ENCODE data around the gene DDX28. TPM values are rescaled to one million over a fixed set of nuclear protein-coding genes. Genes with fewer than 3 reads are reported as not detected.
"Not testable (repeated sequence)": the region's sequence is repeated elsewhere in the genome, so short reads cannot be mapped to it uniquely, and the experiment has no call there.

DDX28 gene
- total RNA-seq, 1 experiment from 2014 or later = 18.0 TPM

DNA sequence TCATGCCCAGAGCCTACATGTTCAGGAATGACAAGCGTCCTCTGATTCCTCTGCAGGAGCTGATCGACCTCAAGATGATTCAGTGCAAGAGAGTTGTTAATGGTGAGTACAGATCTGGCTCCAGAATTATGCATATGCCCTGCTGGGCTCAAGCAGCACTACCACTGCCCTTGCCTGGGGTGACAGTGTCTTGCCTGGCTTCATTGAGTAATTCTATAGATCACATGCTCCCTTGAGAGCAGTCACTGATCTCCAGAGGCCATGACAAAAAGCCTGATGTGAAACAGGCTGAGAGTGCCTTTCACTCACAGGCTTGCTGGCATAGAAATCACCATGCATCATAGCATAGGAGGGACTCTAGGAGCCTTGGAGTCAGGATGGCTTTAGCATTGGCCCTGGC, 26.4 kb upstream of the DDX28 start:
- H3K4me3 ChIP-seq = no peak overlapping the region
- H3K9me3 ChIP-seq = no peaks in the 10 kb centered on the region
- no peak for DNase-seq
- no peaks in the 10 kb centered on the region for H3K27me3 ChIP-seq
- peaks cover 2% of the 10 kb centered on the region for H3K36me3 ChIP-seq

DNA sequence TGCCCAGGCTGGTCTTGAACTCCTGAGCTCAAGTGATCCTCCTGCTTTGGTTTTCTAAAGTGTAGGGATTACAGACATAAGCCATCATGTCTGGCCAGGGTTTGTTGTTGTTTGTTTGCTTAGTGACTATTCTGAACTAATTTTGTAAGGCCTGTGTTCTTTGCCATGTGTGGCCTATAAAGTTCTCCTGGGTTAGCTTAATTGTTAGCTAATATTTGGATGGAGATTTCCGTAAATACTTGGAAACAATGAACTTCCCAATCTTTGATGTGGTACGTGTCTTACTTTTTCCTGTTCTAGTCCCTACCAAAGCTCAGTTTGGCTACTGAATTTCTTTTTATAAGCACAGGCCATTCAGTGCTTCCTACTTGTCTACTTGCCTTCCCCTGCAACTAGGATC, 25.0 kb upstream of the DDX28 start:
- no peaks in the 10 kb centered on the region; the same call in 1 of the 2 replicates for H3K36me3 ChIP-seq
- no peak for DNase-seq
- no peaks in the 10 kb centered on the region for H3K9me3 ChIP-seq
- H3K4me3 ChIP-seq = no peak overlapping the region
- no peaks in the 10 kb centered on the region for H3K27me3 ChIP-seq

DNA sequence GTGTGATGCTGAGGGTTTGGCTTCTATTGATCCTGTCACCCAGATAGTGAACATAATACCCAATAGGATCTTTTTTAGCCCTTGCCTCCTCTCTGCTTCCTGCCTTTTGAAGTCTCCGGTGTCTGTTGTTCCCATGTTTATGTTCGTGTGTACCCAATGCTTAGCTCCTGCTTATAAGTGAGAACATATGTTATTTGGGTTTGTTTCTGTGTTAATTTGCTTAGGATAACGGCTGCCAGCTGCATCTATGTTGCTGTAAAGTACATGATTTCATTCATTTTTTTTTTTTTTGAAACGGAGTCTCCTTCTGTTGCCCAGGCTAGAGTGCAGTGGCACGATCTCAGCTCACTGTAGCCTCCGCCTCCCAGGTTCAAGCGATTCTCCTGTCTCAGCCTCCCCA, 23.1 kb upstream of the DDX28 start:
- Histone ChIP-seq H3K36me3 (peaks cover under 1% of the 10 kb centered on the region), H3K27me3 (no peaks in the 10 kb centered on the region), H3K9me3 (no peaks in the 10 kb centered on the region), H3K4me3 (no peak overlapping the region)
- DNase-seq = no peak

DNA sequence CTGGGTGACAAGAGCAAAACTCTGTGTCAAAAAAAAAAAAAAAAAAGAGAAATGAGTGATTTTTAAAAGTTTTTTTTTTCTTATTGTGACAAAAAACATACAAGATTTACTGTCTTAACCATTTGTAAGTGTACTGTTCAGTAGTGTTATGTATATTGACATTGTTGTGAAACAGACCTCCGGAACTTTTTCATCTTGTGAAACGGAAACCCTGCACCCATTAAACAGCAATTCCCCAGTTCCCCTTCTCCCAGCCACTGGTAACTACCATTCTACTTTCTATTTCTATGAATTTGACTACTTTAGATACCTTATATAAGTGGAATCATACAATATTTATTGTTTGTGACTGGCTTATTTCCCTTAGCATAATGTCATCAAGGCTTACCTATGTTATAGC, 18.8 kb upstream of the DDX28 start:
- no peaks in the 10 kb centered on the region for H3K27me3 ChIP-seq
- DNase-seq = no peak
- H3K9me3 ChIP-seq = no peaks in the 10 kb centered on the region
- H3K36me3 ChIP-seq = peaks cover 7% of the 10 kb centered on the region
- no peak overlapping the region for H3K4me3 ChIP-seq

DNA sequence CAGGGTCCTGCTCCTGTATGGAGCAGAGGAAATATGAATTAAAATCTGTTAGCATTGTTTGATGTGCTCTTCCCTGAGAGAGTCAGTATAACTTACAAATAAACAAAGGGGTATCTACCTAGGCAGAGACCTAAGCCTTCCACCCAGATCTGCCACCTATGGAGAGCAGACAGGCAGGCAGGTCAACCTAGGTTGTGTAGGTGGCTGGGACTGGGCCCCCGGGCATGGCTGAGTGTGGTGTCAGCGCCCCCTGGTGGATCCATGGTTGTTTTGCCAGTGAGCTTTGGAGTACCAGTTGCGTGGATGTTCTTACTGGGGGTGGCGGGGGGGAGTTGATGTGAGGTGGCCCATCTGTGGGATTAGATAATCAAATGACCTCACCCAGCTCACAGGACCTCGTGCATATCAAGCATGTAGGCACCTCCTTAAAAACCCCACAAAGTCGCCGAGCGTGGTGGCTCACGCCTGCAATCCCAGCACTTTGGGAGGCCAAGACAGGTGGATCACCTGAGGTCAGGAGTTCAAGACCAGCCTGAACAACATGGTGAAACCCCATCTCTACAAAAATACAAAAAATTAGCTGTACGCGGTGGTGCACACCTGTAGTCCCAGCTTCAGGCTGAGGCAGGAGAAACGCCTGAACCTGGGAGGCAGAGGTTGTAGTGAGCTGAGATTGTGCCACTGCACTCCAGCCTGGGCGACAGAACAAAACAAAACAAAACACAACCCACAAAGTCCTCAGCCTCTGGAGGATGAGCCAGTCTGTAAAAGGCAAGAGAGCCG, 17.7 kb upstream of the DDX28 start:
- Histone ChIP-seq H3K4me3 (no peak overlapping the region), H3K27me3 (no peaks in the 10 kb centered on the region), H3K36me3 (peaks cover 7% of the 10 kb centered on the region), H3K9me3 (no peaks in the 10 kb centered on the region)
- DNase-seq = peak; percentile 41

DNA sequence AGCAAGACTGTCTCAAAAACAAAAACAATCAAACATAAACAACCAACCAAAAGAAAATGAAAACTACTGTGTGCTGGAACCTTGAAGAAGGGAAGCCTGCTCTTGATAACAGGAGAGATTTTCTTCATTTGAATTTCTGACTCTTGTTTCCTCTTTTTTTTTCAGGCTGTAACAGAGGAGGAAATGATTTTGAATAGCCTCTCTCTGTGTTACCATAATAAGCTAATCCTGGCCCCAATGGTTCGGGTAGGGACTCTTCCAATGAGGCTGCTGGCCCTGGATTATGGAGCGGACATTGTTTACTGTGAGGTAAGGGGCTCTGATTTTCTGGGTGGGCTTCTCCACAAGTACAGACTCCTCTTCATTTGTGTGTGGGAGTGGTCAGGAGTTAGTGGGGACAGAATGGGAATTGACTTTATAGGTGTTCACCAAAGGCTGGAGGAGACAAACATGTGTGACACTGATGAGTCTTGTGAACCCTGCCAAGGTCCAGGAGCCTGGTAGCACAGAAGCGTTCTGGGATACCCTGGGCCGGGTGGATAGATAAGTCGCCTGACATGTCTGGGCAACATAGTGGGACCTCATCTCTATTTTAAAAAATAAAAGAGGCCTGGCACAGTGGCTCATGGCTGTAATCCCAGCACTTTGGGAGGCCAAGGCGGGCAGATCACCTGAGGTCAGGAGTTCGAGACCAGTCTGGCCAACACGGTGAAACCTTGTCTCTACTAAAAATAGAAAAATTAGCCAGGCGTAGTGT, 15.0 kb upstream of the DDX28 start:
- Histone ChIP-seq H3K9me3 (no peaks in the 10 kb centered on the region), H3K4me3 (no peak overlapping the region), H3K36me3 (peaks cover 7% of the 10 kb centered on the region), H3K27me3 (no peaks in the 10 kb centered on the region)
- no peak for DNase-seq

DNA sequence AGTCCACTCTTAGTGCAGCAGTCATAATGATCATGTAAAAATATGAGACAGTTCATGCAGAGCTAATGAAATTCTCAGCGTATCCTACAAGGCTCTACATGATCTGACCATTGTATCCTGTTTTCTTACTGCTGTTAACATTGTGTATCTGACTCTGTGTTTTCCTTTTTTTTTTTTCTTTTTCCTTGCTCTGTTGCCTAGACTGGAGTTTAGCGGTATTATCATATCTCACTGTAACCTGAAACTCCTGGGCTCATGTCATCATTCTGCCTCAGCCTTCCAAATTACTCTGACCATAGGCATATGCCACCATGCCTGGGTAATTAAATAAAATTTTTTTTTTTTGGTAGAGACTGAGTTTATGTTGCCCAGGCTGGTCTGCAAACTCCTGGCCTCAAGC, 12.2 kb upstream of the DDX28 start:
- peaks cover 1% of the 10 kb centered on the region; the same call in 1 of the 2 replicates for H3K36me3 ChIP-seq
- H3K4me3 ChIP-seq = no peak overlapping the region
- H3K9me3 ChIP-seq = no peaks in the 10 kb centered on the region
- H3K27me3 ChIP-seq = no peaks in the 10 kb centered on the region
- DNase-seq = no peak

DNA sequence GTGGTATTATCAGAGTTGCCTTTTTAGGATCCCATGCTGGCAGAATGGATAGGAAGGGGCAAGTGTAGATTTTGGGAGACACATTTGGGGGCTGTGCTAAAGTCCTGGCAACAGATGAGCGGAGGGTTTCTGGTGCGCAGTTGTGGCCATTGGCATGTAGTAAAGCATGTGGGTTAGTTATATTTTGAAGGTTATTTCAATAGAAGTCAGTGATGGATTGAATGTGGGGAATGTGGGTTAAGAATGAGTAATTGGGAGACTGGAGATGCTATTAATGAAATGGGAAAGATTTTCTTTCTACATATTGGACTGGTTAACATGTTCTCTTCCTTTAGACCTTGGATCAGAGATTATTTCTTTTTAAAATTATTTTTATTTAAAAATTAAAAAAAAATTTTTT, 10.1 kb upstream of the DDX28 start:
- Histone ChIP-seq H3K9me3 (no peaks in the 10 kb centered on the region), H3K4me3 (no peak overlapping the region)
- DNase-seq = no peak

DNA sequence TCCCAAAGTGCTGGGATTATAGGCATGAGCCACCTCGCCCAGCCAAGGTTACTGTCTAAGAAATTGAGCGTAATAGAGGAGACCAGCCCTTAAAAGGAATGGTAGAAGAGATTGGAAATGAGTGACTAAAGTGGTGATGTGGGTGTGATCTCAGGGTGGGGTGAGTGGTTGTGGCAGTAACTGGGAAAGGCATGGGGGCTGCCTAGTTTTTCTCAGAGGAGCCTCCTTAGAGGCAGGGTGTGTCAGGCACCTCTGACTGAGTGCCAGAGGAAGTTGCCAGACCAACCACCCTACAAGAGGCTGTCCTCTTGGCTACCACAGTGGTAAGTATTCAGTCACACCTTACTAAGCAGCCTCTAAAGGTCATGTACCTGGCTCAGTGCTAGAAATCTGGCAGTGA, 8.9 kb upstream of the DDX28 start:
- Histone ChIP-seq H3K36me3 (no peaks in the 10 kb centered on the region), H3K4me3 (no peak overlapping the region), H3K27me3 (no peaks in the 10 kb centered on the region), H3K9me3 (no peaks in the 10 kb centered on the region)
- peak; percentile 31 for DNase-seq

More for the DNA sequence above, 10.1 kb upstream of the DDX28 start:
- no peaks in the 10 kb centered on the region for H3K27me3 ChIP-seq
- no peaks in the 10 kb centered on the region for H3K36me3 ChIP-seq

DNA sequence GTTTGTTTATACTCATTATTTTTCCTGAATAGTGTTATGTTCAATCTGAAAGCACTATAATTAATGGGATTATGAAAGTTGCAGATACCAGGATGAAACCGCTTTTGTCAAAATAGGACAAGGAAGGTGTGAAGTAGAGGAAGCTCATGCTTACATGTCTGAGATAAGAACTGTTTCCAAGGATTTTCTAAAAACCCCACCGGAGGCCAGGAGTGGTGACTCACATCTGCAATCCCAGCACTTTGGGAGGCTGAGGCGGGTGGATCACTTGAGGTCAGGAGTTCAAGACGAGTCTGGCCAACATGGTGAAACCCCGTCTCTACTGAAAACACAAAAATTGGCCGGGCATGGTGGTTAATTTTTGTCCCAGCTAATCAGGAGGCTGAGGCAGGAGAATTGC, 7.1 kb upstream of the DDX28 start:
- not testable (repeated sequence) for H3K9me3 ChIP-seq, H3K36me3 ChIP-seq, H3K4me3 ChIP-seq, H3K27me3 ChIP-seq
- DNase-seq = peak; percentile 37

DNA sequence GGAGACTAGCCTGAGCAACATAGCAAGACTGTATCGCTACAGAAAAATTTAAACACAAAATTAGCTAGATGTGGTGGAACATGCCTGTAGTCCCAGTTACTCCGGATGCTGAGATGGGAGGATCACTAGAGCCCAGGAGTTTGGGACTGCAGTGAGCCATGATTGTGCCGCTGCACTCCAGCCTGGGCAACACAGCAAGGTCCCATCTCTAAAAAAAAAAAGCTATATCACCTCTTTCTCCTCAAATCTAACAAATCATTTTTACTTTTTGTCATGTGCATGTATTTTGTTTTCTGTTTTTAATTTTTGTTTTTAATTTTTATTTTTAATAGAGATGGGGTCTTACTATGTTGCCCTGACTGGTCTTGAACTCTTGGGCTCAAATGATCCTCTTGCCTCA, 6.0 kb upstream of the DDX28 start:
- Histone ChIP-seq H3K9me3 (no peaks in the 10 kb centered on the region), H3K27me3 (no peaks in the 10 kb centered on the region), H3K36me3 (no peaks in the 10 kb centered on the region), H3K4me3 (no peak overlapping the region)
- DNase-seq = no peak

DNA sequence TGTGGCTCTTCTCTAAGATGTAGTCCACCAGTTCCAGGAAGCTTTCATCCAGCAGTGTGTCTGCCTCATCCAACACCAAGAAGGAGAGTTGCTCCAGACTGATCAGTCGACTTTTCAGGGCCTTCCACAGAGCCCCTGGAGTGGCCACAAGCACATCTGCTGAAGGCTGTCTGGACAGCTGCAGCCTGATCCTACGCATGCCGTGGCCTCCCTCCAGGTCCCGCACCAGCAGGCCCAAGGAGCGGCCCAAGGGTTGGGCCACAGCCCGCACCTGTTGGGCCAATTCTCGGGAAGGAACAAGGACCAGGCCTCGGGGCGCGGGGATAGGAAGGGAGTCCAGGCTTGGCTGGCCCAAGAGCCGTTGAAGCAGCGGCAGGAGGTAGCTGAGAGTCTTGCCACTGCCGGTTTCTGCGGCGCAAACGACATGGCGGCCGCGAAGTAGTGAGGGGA, 729 bp downstream of the DDX28 start:
- H3K4me3 ChIP-seq = peak overlapping the region; percentile 91
- H3K27me3 ChIP-seq = no peaks in the 10 kb centered on the region
- peaks cover 3% of the 10 kb centered on the region; the same call in 1 of the 2 replicates for H3K36me3 ChIP-seq
- no peak for DNase-seq
- no peaks in the 10 kb centered on the region for H3K9me3 ChIP-seq

DNA sequence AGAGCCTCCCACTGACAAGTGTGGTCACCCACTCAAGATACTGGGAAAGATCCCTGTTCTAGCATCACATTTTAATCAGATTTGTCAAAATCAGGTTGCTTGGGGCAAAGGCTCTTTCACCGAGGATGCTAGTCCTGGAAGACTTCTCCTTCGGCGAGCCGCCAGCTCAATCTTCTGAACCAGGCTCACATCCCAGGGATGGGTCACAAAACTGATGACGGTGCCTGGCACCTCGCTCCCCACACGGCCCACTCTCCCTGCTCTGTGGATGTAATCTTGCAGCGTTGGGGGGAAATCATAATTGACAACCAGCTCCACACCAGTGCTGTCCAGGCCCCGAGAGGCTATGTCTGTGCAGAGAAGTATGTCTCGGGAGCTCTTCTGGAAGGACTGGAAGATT, 1.5 kb downstream of the DDX28 start:
- Histone ChIP-seq H3K4me3 (no peak overlapping the region; the same call in 1 of the 2 replicates), H3K27me3 (no peaks in the 10 kb centered on the region), H3K9me3 (no peaks in the 10 kb centered on the region), H3K36me3 (peaks cover 3% of the 10 kb centered on the region; the same call in 1 of the 2 replicates)
- DNase-seq = no peak

DNA sequence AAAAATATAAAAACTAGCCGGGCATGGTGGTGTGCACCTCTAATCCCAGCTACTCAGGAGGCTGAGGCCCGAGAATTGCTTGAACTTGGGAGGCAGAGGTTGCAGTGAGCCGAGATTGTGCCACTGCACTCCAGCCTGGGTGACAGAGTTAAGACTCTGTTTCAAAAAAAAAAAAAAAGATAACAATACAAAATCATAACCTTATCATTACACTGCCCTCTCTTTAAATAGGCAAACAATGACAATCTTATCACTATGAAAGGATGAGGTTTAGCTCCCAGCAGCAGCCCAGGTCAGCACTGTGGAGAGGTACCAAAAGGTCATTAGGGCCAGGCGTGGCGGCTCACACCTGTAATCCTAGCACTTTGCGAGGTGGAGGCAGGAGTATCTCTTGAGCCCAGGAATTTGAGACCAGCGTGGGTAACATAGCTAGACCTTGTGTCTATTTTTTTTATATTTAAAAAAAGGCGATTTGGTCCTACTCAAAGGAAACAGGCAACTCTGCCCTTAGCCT, 3.8 kb downstream of the DDX28 start:
- Histone ChIP-seq H3K27me3 (no peaks in the 10 kb centered on the region), H3K36me3 (peaks cover 3% of the 10 kb centered on the region; the same call in 1 of the 2 replicates), H3K9me3 (no peaks in the 10 kb centered on the region), H3K4me3 (no peak overlapping the region)
- no peak for DNase-seq

DNA sequence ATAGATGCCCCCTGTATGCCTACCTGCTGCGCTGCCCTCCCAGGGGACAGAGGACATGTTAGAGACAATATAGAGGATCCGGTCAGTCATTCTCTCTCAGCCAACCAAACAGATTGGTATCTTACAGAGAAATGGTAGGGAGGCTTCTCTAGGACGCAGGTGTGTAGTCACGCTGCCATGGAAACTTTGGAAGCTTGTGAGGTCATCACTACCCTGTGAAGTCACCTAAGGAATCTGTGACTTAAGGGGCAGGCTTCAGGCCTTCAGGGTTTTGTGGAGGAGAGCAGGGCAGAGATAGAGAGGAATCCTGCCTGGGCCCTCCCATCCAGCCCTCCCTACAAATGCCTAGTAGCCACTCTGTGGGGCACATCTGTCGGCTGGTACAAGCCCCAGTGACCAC, 7.4 kb downstream of the DDX28 start, which contains the start of gene DPEP2NB:
DPEP2NB (minus strand) TSS at position 231 of the 400 bp plus-strand sequence; CDS start at position 90, 141 bp downstream.
- no peak for DNase-seq
- H3K36me3 ChIP-seq = no peaks in the 10 kb centered on the region
- no peaks in the 10 kb centered on the region for H3K27me3 ChIP-seq
- no peaks in the 10 kb centered on the region for H3K9me3 ChIP-seq
- H3K4me3 ChIP-seq = no peak within 1 kb of the TSS

DNA sequence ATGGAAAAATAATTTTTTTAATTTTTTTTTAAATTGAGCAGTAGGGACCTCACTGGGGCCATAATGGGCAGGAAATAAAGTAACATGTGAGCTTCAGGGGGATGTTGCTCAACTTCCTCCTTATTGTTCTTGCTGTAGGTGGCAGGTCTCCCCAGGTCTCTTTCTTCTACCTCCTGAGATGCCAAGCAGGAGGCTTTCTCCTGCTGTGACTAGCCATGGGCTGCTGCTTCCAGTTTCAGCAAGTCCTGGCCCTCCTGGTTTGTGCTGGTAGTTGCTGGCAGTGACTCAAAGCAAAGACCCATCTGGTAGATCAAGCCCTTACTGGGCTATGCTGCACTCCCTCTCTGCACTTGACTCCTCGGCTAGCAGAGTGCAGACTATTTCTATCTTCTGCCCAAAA, 9.6 kb downstream of the DDX28 start:
- H3K27me3 ChIP-seq = no peaks in the 10 kb centered on the region
- H3K36me3 ChIP-seq = no peaks in the 10 kb centered on the region
- DNase-seq = no peak
- H3K4me3 ChIP-seq = no peak overlapping the region
- H3K9me3 ChIP-seq = no peaks in the 10 kb centered on the region

DNA sequence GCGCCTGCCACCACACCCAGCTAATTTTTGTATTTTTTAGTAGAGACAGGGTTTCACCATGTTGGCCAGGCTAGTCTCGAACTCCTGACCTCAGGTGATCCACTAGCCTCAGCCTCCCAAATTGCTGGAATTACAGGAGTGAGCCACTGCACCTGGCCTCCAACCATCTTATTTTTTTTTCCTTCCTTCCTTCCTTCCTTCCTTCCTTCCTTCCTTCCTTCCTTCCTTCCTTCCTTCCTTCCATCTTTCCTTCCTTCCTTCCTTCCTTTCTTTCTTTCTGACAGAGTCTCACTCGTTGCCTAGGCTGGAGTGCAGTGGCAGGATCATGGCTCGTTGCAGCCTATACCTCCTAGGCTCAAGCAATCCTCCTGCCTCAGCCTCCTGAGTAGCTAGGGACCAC, 13.2 kb downstream of the DDX28 start:
- not testable (repeated sequence) for H3K9me3 ChIP-seq, DNase-seq, H3K4me3 ChIP-seq, H3K36me3 ChIP-seq, H3K27me3 ChIP-seq
